SK-N-MC (cell line): ENCODE results near the gene MED13L.
A peak's percentile ranks its signal among the peaks of the same experiment; 100 is the strongest.

Experiments used
- DNase-seq: peaks from one replicate; pipeline ENCODE4 v3.0.0-alpha.2; 2011; ENCODE audit warnings: low read depth, low spot score
- H3K27ac ChIP-seq: fragments of 200-600 bp; sonication (generic); 2 replicates; pipeline ENCODE4 v1.5.1; 2016; ENCODE audit warnings: mixed run types
- H3K36me3 ChIP-seq: fragments of 200-600 bp; sonication (generic); 2 replicates; pipeline ENCODE4 v1.6.1; 2017; ENCODE audit warnings: antibody characterized with exemption, low read length, mixed read lengths; ENCODE audit not compliant: insufficient read depth
- H3K4me3 ChIP-seq: fragments of 200-600 bp; sonication (generic); 2 replicates; pipeline ENCODE4 v1.5.1; 2016
- H3K9ac ChIP-seq: fragments of 200-600 bp; sonication (generic); 2 replicates; pipeline ENCODE4 v1.8.0; 2017; ENCODE audit warnings: mixed run types, mixed read lengths; ENCODE audit not compliant: insufficient read length
- H3K9me3 ChIP-seq: fragments of 200-600 bp; sonication (generic); 2 replicates; pipeline ENCODE4 v1.6.1; 2017; ENCODE audit warnings: low read depth, mild to moderate bottlenecking, antibody characterized with exemption, low read length, moderate library complexity, mixed read lengths
- EZH2 ChIP-seq: fragments of 200-600 bp; sonication (generic); IDR thresholded peaks from one replicate; pipeline ENCODE4 v1.6.1; 2017; ENCODE audit warnings: antibody characterized with exemption
- FOXP2 ChIP-seq: optimal IDR thresholded peaks from 2 replicates; pipeline ENCODE3; 2011; ENCODE audit warnings: mild to moderate bottlenecking, moderate library complexity; ENCODE audit not compliant: insufficient read depth; ENCODE audit errors: extremely low read length, control extremely low read depth
- POLR2AphosphoS5 ChIP-seq: IDR thresholded peaks from 2 replicates; pipeline ENCODE4 v1.6.1; 2012; ENCODE audit warnings: mild to moderate bottlenecking, low read depth, low read length, borderline replicate concordance

Gene MED13L

DNA sequence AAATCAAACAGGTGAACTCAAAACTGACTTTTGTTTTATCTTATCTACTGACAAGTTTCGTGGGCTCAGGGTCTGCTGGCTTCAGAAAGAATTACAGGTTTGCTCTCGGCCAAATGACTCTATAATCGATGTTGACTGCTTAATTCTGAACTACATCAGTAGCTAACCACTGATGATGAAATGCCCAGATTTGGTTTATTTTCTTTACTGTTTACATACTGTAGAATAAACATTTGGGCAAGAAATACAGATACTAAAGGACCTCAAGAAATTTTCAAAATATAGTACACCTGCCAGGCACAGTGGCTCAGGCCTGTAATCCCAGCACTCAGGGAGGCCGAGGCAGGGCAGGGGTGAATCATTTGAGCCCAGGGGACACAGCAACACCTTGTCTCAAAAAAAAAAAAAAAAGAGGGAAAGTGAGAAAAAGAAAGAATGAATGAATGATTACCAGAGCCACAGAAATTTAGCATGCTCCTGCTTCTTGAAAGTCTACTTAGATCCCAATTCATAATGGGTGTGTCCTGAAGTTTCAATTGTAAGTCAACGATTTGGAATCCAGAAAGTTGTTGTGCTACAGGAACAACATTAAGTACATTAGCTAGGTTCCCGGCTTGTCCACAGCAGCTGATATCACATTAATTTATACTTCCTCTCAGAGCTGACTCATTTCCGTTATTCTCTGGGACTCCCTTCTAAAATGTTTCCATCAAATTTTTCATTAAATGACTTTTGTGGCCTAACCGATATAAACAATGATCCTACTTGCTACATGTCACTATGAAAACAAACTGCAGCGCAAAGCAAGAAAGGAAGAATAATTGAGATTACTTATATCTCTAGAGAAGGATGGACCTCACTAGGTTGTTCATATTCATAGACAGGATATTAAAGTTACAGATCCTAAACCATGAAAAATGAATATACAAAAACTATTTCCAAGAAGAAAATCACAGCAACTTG lies 134.3 kb downstream of the MED13L start:
- Histone ChIP-seq H3K9me3 (no peaks in the 10 kb centered on the region), H3K36me3 (no peaks in the 10 kb centered on the region), H3K4me3 (peak overlapping the region; percentile 29; the same call in 1 of the 2 replicates), H3K9ac (no peak overlapping the region), H3K27ac (peak overlapping the region; percentile 76; the same call in 1 of the 2 replicates)
- no peak for TF ChIP-seq POLR2AphosphoS5
- no peak for TF ChIP-seq FOXP2
- no peak for TF ChIP-seq EZH2
- DNase-seq: peak; percentile 78

DNA sequence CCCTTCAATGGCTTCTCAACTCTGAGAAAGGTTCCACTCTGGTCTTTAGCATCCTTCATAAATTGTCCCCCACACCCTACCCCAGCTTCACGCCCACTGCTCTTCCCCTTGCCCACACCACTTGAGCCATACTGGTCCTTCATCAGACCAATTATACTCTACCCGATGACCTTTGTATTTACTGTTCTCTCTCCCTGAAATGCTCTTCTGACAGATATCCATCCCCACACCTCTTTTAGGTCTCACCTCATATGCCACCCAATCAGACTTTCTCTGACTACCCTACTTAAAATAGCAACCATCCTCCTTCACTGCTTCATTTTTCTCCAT lies 135.7 kb downstream of the MED13L start:
- Histone ChIP-seq H3K4me3 (no peak overlapping the region), H3K9ac (no peak overlapping the region), H3K27ac (no peak overlapping the region), H3K36me3 (no peaks in the 10 kb centered on the region), H3K9me3 (no peaks in the 10 kb centered on the region)
- DNase-seq: no peak
- TF ChIP-seq EZH2 (no peak), FOXP2 (no peak), POLR2AphosphoS5 (no peak)

DNA sequence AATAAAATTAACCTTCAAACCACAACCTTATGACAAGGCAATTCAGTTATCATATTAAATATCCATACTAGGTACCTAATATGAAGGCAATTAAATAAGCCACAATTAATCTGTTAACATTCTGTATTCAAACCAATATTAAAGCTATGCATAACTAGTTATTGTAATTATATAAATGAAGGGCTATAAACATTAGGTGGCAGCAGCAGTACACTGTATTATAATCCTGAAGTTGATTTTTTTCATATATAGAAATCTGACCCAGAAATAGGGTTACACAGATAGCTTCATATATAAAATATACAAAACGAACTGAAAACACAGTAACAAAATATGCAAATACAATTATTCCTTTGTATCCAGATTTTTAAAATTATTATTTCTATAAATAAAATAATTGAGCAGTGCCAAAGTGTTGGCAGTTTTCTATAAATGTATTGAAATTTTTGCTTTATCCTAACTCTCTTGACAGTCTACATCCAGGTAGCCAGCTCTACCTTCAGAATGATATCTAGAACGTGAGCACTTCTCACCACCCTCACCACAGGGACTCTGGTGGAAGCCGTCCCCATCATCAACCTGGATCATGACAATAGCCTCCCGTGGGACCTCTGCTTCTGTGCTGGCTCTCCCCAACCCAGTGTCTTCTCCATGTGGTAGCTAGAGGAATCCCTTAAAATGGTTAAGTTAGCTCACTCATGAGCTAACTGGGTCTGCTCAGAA lies 136.2 kb downstream of the MED13L start:
- Histone ChIP-seq H3K4me3 (no peak overlapping the region), H3K36me3 (no peaks in the 10 kb centered on the region), H3K27ac (no peak overlapping the region), H3K9ac (no peak overlapping the region), H3K9me3 (no peaks in the 10 kb centered on the region)
- no peak for TF ChIP-seq EZH2
- TF ChIP-seq POLR2AphosphoS5: no peak
- TF ChIP-seq FOXP2: no peak
- DNase-seq: no peak

DNA sequence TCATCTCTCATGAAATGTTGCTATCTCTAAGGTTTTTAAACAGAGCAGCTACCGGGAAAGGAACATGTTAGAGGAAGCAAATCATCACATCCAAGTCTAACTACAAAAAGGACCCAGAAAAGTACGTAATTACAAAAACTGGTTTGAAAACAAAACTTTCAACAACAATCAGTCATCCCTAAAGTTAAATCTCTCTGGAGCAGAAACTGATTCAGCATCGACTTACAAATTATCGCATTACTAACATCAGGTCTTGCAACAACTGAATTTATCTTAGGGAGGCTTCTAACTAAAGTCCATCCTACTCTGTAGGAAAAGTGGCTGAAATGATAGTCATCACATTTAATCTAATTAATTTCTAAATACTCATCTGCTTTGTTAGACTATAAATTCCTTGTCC lies 137.0 kb downstream of the MED13L start:
- no peak for DNase-seq
- no peaks in the 10 kb centered on the region for H3K9me3 ChIP-seq
- TF ChIP-seq POLR2AphosphoS5: no peak
- no peak for TF ChIP-seq FOXP2
- TF ChIP-seq EZH2: no peak
- no peak overlapping the region for H3K4me3 ChIP-seq
- no peak overlapping the region for H3K9ac ChIP-seq
- H3K36me3 ChIP-seq: no peaks in the 10 kb centered on the region
- H3K27ac ChIP-seq: no peak overlapping the region

DNA sequence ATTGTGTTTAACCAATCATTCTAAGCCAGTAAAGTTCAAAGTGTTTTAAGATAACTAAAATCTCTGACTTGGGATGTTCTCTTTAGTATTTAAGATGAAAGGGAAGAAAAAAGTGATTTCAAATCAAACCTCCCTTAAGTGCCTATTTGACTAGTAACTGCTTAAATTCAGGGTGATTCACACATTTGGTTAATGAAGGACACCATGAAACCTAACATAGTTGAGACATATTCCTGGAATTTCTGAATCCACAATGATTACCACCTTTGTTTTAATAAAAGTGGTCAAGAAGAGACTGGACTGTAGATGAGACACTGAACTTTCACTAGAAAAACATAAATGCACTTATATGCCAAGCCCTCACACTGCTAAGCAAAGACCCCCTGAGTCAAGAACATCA lies 138.7 kb downstream of the MED13L start:
- TF ChIP-seq FOXP2 (no peak), EZH2 (no peak), POLR2AphosphoS5 (no peak)
- no peaks in the 10 kb centered on the region for H3K9me3 ChIP-seq
- no peak overlapping the region for H3K9ac ChIP-seq
- no peaks in the 10 kb centered on the region for H3K36me3 ChIP-seq
- H3K4me3 ChIP-seq: no peak overlapping the region
- DNase-seq: no peak
- H3K27ac ChIP-seq: no peak overlapping the region

DNA sequence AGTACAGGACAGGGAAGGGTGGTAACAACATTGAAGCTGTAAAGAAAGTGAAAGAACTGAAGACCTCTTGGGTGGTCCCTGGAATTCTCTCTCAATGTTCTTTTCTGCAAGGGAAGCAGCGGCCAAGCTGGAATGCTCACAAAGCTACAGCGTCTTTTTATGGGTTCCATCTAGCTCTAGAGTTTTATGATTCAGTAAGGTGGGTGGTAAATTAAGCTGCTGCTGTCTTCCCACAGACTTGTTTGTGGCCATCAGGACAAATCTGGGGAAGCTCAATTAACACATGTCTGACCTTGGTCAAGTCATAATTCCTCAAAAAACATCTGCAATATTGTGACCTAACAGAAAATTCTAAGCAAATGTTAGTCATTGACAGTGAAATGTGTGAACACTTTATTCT lies 139.1 kb downstream of the MED13L start:
- TF ChIP-seq POLR2AphosphoS5: no peak
- no peak for TF ChIP-seq EZH2
- no peak for TF ChIP-seq FOXP2
- DNase-seq: no peak
- H3K4me3 ChIP-seq: no peak overlapping the region
- H3K9ac ChIP-seq: no peak overlapping the region
- no peak overlapping the region for H3K27ac ChIP-seq
- H3K9me3 ChIP-seq: no peaks in the 10 kb centered on the region
- no peaks in the 10 kb centered on the region for H3K36me3 ChIP-seq

DNA sequence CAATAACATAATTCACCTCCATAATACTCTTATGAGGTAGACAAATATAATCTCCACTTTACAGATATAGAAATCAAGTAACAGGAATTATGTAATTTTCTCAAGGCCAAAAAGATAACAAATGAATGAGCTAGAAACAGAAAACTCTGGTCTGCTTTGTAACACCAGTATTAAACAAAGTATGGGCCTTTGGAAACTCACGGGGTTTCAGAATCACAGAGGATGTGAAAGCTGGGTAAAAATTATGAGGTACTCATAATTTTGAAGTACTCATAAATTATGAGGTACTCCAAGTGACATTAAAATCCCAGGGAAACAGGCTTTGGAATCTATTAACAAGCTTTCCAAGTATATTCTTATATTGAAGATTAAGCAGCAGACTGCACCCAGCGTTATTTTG lies 140.2 kb downstream of the MED13L start:
- H3K36me3 ChIP-seq: no peaks in the 10 kb centered on the region
- no peak overlapping the region for H3K9ac ChIP-seq
- TF ChIP-seq FOXP2: no peak
- TF ChIP-seq EZH2: no peak
- TF ChIP-seq POLR2AphosphoS5: no peak
- DNase-seq: no peak
- H3K27ac ChIP-seq: no peak overlapping the region
- H3K4me3 ChIP-seq: no peak overlapping the region
- no peaks in the 10 kb centered on the region for H3K9me3 ChIP-seq

DNA sequence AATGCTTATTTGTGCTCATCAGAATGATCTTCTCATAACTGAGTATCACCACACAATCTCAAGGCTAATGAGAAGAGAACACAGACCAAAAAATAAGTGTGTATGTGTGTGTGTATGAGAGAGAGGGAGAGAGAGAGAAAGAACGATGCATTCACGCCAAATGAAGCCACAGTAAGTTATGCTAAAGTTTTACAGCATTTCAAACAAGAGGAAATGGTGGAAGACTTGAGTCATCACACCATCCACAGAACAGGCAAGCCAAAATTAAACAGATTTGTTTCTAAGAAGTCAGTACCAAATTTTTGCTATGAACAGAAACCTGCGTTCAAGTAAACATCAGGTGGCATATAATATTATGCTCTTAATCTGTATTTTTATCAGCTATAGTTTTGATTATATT lies 141.2 kb downstream of the MED13L start:
- no peak overlapping the region for H3K27ac ChIP-seq
- H3K9me3 ChIP-seq: no peaks in the 10 kb centered on the region
- DNase-seq: no peak
- no peak for TF ChIP-seq EZH2
- no peak for TF ChIP-seq POLR2AphosphoS5
- no peak for TF ChIP-seq FOXP2
- no peak overlapping the region for H3K9ac ChIP-seq
- H3K4me3 ChIP-seq: no peak overlapping the region
- no peaks in the 10 kb centered on the region for H3K36me3 ChIP-seq
